ENCODE results near the gene TTC28. TPM values are rescaled to one million over a fixed set of nuclear protein-coding genes. Genes with fewer than 3 reads are reported as not detected.

TTC28 gene
- total and polyA plus RNA-seq, 7 donors = 0.23 to 102 (median 46.1) TPM

- no peak overlapping the region for H3K27ac ChIP-seq
- TF ChIP-seq POLR2AphosphoS5 (IDR thresholded peaks at IDR 0.05) (no peak), POLR2A (IDR thresholded peaks at IDR 0.05) (no peak), EP300 (IDR thresholded peaks at IDR 0.05) (no peak)
- TF ChIP-seq, protein P1, sequence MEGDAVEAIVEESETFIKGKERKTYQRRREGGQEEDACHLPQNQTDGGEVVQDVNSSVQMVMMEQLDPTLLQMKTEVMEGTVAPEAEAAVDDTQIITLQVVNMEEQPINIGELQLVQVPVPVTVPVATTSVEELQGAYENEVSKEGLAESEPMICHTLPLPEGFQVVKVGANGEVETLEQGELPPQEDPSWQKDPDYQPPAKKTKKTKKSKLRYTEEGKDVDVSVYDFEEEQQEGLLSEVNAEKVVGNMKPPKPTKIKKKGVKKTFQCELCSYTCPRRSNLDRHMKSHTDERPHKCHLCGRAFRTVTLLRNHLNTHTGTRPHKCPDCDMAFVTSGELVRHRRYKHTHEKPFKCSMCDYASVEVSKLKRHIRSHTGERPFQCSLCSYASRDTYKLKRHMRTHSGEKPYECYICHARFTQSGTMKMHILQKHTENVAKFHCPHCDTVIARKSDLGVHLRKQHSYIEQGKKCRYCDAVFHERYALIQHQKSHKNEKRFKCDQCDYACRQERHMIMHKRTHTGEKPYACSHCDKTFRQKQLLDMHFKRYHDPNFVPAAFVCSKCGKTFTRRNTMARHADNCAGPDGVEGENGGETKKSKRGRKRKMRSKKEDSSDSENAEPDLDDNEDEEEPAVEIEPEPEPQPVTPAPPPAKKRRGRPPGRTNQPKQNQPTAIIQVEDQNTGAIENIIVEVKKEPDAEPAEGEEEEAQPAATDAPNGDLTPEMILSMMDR (IDR thresholded peaks at IDR 0.05) = no peak
- no peaks in the 10 kb centered on the region for H3K36me3 ChIP-seq
- no peaks in the 10 kb centered on the region for H3K9me3 ChIP-seq
- no peak overlapping the region for H3K4me3 ChIP-seq
- no peaks in the 10 kb centered on the region for H3K27me3 ChIP-seq
- peaks cover 0 to 39% (median 23%) of the 10 kb centered on the region in 4 donors for H3K4me1 ChIP-seq
- 57 to 71% methylated on average over 2 of the region's 2 CpGs for WGBS, 2 donors
- no peak for DNase-seq
- intact Hi-C loops (cut with DNase I) = loop anchor here (5.0 kb wide), 2 partner anchors 137 to 437 kb away; partner anchors contain the start of genes CHEK2 and HSCB
These were observed 74.5 kb downstream of the TTC28 start for GRCh38 chr22:28604966-28605761.

DNA sequence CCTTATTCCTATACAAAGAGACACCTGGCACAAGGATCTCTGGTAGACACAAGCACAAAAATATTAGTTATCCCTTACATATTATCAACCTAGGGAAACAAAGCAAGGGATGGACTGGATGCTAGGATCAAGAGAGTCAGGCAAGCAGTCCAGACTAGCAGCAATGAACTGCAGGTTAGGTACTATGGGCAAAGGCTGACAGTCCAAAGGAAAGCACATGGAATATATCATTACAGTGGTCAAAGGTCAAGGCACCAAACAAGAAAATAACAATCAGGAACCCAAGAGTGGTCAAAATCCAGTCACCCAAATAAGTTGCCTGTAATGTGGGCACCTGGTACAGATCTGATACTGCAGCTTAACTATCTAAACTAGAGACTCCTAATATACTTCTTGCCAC lies 77.7 kb downstream of the TTC28 start:
- Histone ChIP-seq H3K27me3 (no peaks in the 10 kb centered on the region), H3K4me3 (no peak overlapping the region), H3K27ac (no peak overlapping the region), H3K4me1 (peaks cover 0 to 20% (median 1%) of the 10 kb centered on the region in 4 donors), H3K36me3 (no peaks in the 10 kb centered on the region), H3K9me3 (no peaks in the 10 kb centered on the region)
- TF ChIP-seq EP300 (IDR thresholded peaks at IDR 0.05) (no peak), POLR2A (IDR thresholded peaks at IDR 0.05) (no peak)
- DNase-seq = no peak
- intact Hi-C loops (cut with DNase I) = no loop called here

DNA sequence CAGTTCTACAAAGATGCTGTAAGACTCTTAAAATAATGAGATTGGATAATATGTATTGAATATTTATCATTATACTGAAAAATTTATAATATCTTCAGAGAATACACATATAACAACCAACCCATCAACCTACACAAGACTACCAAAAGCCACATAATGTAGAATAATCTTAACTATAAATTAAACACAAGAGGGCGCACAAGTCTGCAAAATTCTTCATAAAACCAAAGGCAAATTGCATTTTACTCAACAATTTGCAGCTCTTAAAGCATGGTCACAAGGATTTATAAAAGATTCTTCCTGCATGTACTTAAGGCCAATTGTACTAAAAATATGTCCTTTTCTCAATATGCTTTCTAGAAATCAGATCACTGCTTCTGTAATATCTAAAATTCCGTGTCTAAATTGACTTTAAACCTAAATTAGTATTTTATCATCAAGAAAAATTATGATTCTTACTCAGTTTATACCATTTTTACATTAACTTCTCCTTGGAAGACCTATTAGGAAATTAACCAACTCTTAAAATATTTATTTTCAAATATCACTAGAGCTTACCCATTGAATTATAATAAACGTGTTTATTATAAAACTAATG lies 79.0 kb downstream of the TTC28 start:
- no peak overlapping the region for H3K4me3 ChIP-seq
- H3K4me1 ChIP-seq = peaks cover 0 to 13% (median 0%) of the 10 kb centered on the region in 4 donors
- DNase-seq = no peak
- intact Hi-C loops (cut with DNase I) = loop anchor here (1.0 kb wide), 1 partner anchor 229 kb away; no protein-coding TSS in a partner anchor
- H3K27me3 ChIP-seq = no peaks in the 10 kb centered on the region
- no peak for TF ChIP-seq EP300 (IDR thresholded peaks at IDR 0.05)
- TF ChIP-seq, protein P1 (IDR thresholded peaks at IDR 0.05) = peak in 3 of 4 experiments; percentile 47 to 55 (median 48)
- no peak for TF ChIP-seq POLR2AphosphoS5 (IDR thresholded peaks at IDR 0.05)
- WGBS, 2 donors = 58 to 60% methylated on average over 3 of the region's 3 CpGs
- H3K27ac ChIP-seq = no peak overlapping the region
- no peaks in the 10 kb centered on the region for H3K9me3 ChIP-seq
- H3K36me3 ChIP-seq = no peaks in the 10 kb centered on the region

- DNase-seq = no peak
- 33 to 67% methylated on average over 2 of the region's 2 CpGs for WGBS, 2 donors
- H3K4me3 ChIP-seq = no peak overlapping the region
- H3K27me3 ChIP-seq = no peaks in the 10 kb centered on the region
- TF ChIP-seq EP300 (IDR thresholded peaks at IDR 0.05) (no peak), POLR2A (IDR thresholded peaks at IDR 0.05) (no peak), POLR2AphosphoS5 (IDR thresholded peaks at IDR 0.05) (no peak)
- TF ChIP-seq, protein P1 (IDR thresholded peaks at IDR 0.05) = no peak
- no peaks in the 10 kb centered on the region for H3K36me3 ChIP-seq
- no peak overlapping the region for H3K27ac ChIP-seq
- H3K4me1 ChIP-seq = peaks cover 0 to 13% (median 0%) of the 10 kb centered on the region in 4 donors
- H3K9me3 ChIP-seq = no peaks in the 10 kb centered on the region
- intact Hi-C loops (cut with DNase I) = loop anchor here (1.0 to 10.0 kb wide), 3 partner anchors 155 to 715 kb away; no protein-coding TSS in a partner anchor
These were observed 79.9 kb downstream of the TTC28 start for GRCh38 chr22:28599693-28600092.

GRCh38 chr22:28597665-28598064 lies 82.0 kb downstream of the TTC28 start:
- no peak for DNase-seq
- WGBS, 2 donors = 85 to 88% methylated on average over 3 of the region's 3 CpGs
- intact Hi-C loops (cut with DNase I) = loop anchor here (10.0 kb wide), 2 partner anchors 153 to 713 kb away; no protein-coding TSS in a partner anchor
- Histone ChIP-seq H3K36me3 (no peaks in the 10 kb centered on the region), H3K27me3 (no peaks in the 10 kb centered on the region), H3K4me3 (no peak overlapping the region), H3K4me1 (peaks cover 0 to 15% (median 1%) of the 10 kb centered on the region in 4 donors), H3K27ac (no peak overlapping the region), H3K9me3 (no peaks in the 10 kb centered on the region)
- TF ChIP-seq EP300 (IDR thresholded peaks at IDR 0.05) = no peak
- TF ChIP-seq, protein P1 (IDR thresholded peaks at IDR 0.05) = no peak
- no peak for TF ChIP-seq POLR2A (IDR thresholded peaks at IDR 0.05)
- no peak for TF ChIP-seq POLR2AphosphoS5 (IDR thresholded peaks at IDR 0.05)

Measured in sigmoid colon (tissue), 7 donors.